Mucosa of descending colon (tissue), 3 donors: ENCODE measurements around the gene CIPC. TPM values are rescaled to one million over a fixed set of nuclear protein-coding genes. Genes with fewer than 3 reads are reported as not detected.

Experiments used
- ATAC-seq: fragments of 200-7000 bp; cut with Tn5 transposase; one replicate; pipeline ENCODE4 v1.9.1; 2020; ENCODE audit warnings: mild to moderate bottlenecking, moderate library complexity
- DNase-seq, 3 donors: peaks; one replicate each; pipeline ENCODE4 v3.0.0-alpha.2; 2020
- H3K36me3 ChIP-seq: fragments of 200-600 bp; one replicate; pipeline ENCODE4 v1.8.0; 2021; ENCODE audit warnings: low read depth, mild to moderate bottlenecking
- H3K4me1 ChIP-seq: fragments of 200-600 bp; one replicate; pipeline ENCODE4 v1.8.0; 2021; ENCODE audit warnings: low read depth, mild to moderate bottlenecking
- H3K4me3 ChIP-seq: fragments of 200-600 bp; one replicate; pipeline ENCODE4 v1.8.0; 2021; ENCODE audit warnings: mild to moderate bottlenecking
- H3K9me3 ChIP-seq: fragments of 200-600 bp; one replicate; pipeline ENCODE4 v1.8.0; 2021; ENCODE audit warnings: mild to moderate bottlenecking
- CTCF ChIP-seq: fragments of 200-600 bp; IDR thresholded peaks from one replicate; pipeline ENCODE4 v1.8.0; 2022; ENCODE audit warnings: antibody characterized with exemption, mild to moderate bottlenecking
- intact Hi-C, 2 donors: fragments of 100-400 bp; cut with DNase I in 1 of 2; cut with micrococcal nuclease in 1 of 2; formaldehyde crosslinking; loops; one replicate each; pipeline versions ENCODE4 v1.11.0 to v1.11.1; 2022; cut with DNase I, micrococcal nuclease
- total RNA-seq, 3 donors: library from RNA; stranded (reverse); fragmentation: NEBNext Ultra II Directional in 2 of 3; extraction: Animal tissue kit (Norgen Biotek cat#: 25700) in 2 of 3; gene quantifications; one replicate each; pipeline versions ENCODE4 v1.2.1 to v1.2.4, GENCODE V29; 2021 to 2023
- donor health status: DM: no; HTN: no; CAD: no; lungs with moderate emphysema.
- donor health status: DM: no; HTN: no; CAD: no.
- donor health status: DM: no; HTN: yes; CAD: no.

CIPC gene
- total RNA-seq, 3 donors from 2014 or later, result 45.7 to 84.9 (median 61.0) TPM

GRCh38 chr14:77123381-77124325, 25.6 kb downstream of the CIPC start:
- H3K4me3 ChIP-seq, result no peak overlapping the region
- no peaks in the 10 kb centered on the region for H3K9me3 ChIP-seq
- intact Hi-C loops, result no loop called here
- no peaks in the 10 kb centered on the region for H3K36me3 ChIP-seq
- TF ChIP-seq CTCF, result no peak
- H3K4me1 ChIP-seq, result peaks cover 37% of the 10 kb centered on the region
- DNase-seq (peak; percentile 91 to 96 (median 93)), ATAC-seq (peak; percentile 92)

GRCh38 chr14:77124345-77125280, 26.6 kb downstream of the CIPC start:
- Histone ChIP-seq H3K4me1 (peaks cover 37% of the 10 kb centered on the region), H3K4me3 (no peak overlapping the region), H3K36me3 (no peaks in the 10 kb centered on the region), H3K9me3 (no peaks in the 10 kb centered on the region)
- DNase-seq (peak; percentile 67 to 82 (median 69)), ATAC-seq (peak; percentile 68)
- peak; percentile 79 for TF ChIP-seq CTCF
- intact Hi-C loops, result no loop called here

DNA sequence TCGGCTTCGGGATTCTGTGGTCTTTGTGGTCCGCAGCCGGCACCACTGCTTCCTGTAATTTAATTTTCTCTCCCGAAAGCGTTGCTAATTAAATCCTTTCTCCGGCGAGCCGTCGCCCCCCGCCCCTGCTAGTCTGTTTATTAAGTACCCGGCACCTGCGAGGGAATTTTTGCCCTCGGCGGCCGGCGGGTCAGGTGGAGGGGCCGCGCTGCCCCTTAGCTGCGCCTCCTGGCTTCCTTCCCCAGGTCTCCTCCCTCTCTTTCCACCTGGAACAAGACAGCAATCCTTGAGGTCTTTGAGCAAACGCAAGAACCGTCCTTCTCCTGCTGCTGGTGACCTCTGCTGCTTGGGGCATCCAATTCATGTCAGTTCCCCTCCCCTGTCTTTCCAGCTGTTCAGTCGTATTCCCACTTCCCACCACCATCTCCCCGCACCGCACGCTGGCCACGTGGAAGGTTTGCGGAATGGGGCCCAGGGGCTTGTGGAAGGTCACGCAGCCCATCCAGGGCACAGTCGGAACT, 27.3 kb downstream of the CIPC start:
- Histone ChIP-seq H3K9me3 (no peaks in the 10 kb centered on the region), H3K4me1 (peaks cover 37% of the 10 kb centered on the region), H3K4me3 (no peak overlapping the region), H3K36me3 (no peaks in the 10 kb centered on the region)
- intact Hi-C loops, result no loop called here
- no peak for TF ChIP-seq CTCF
- ATAC-seq (no peak), DNase-seq (no peak)

GRCh38 chr14:77125823-77126325, 27.8 kb downstream of the CIPC start:
- no peak for ATAC-seq
- no peak for DNase-seq
- no peak for TF ChIP-seq CTCF
- Histone ChIP-seq H3K9me3 (no peaks in the 10 kb centered on the region), H3K4me1 (peaks cover 37% of the 10 kb centered on the region), H3K36me3 (no peaks in the 10 kb centered on the region), H3K4me3 (no peak overlapping the region)
- intact Hi-C loops, result no loop called here

DNA sequence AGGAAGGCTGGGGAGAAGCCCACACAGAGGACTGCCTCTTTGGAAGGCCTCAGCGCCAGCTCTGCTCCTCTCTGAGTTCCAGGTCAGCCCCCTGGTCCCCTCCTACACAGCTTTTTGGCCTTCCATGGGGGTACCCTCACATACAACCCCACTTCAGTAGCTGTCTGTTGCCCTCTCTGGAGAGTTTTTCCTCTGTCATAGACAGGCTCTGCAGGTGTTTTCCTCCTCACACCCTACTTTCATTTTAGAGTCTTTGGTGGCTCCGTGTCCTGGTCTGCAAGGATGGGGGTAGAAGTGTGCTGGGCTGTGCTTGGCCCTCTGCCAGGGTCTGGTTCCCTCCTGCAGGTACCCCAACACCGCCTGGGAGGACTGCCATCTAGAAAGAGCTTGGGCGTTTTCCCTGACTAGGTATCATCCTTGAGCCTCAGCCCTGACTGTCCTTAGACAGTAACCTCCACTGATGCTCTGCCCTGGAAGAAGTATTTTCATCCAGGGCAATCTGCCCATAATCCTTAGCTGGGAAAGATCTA, 28.5 kb downstream of the CIPC start:
- no peak overlapping the region for H3K4me3 ChIP-seq
- peaks cover 30% of the 10 kb centered on the region for H3K4me1 ChIP-seq
- no peaks in the 10 kb centered on the region for H3K36me3 ChIP-seq
- ATAC-seq (no peak), DNase-seq (no peak)
- no peak for TF ChIP-seq CTCF
- intact Hi-C loops, result no loop called here
- no peaks in the 10 kb centered on the region for H3K9me3 ChIP-seq
